ENCODE measurements around the gene OR52E1. TPM values are rescaled to one million over a fixed set of nuclear protein-coding genes. Genes with fewer than 3 reads are reported as not detected.

Gene OR52E1
- total and polyA plus RNA-seq, 9 of the 15 experiments (the other 6 are each of a cell fraction or from before 2014, with no cell fraction given), result not detected

DNA sequence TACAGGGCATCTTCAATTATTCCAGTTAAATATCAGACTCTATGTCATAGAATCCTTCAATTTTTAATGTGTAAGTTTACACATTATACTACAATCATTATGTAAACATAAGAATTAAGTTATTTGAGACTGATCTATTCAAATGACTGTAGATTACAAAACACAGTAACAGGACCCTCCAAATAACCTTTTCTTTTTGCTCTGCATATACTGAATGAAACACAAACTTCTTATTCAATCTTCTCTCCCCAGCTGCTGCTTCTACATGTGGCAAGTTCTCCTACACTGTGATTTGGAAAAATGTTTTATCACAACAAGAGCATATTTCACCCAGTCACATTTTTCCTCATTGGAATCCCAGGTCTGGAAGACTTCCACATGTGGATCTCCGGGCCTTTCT lies 23.1 kb upstream of the OR52E1 start, which contains the start of gene OR52J3:
OR52J3 (plus strand) TSS at position 301 of the 400 bp plus-strand sequence; CDS start at position 301, 0 bp downstream.
- Histone ChIP-seq H3K36me3 (ENCODE audit: control insufficient read depth, insufficient read depth, low read length) (no peaks in the 10 kb centered on the region), H3K9me3 (replicated peaks; ENCODE audit: control insufficient read depth, insufficient read depth, low read depth, low read length) (no peaks in the 10 kb centered on the region), H3K4me3 (no peak within 1 kb of the TSS), H3K9me1 (ENCODE audit: control insufficient read depth, insufficient read depth, low read length) (no peaks in the 10 kb centered on the region), H3K9ac (ENCODE audit: insufficient read depth in 1 of 2, low read depth in 2 of 2, low read length in 2 of 2) (no peak within 1 kb of the TSS), H3K27ac (ENCODE audit: extremely low read depth, low read depth, low read length) (no peak within 1 kb of the TSS), H3K4me1 (replicated peaks in 1 of 2; ENCODE audit: control insufficient read depth in 2 of 2, insufficient read depth in 2 of 2, low read length in 2 of 2) (no peaks in the 10 kb centered on the region), H4K20me1 (replicated peaks; ENCODE audit: control insufficient read depth, insufficient read depth, low read length) (no peaks in the 10 kb centered on the region), H2AFZ (ENCODE audit: low read depth, low read length) (no peak within 1 kb of the TSS; the same call in 1 of the 2 replicates), H3K27me3 (ENCODE audit: control insufficient read depth in 2 of 2, insufficient read depth in 2 of 2, low read length in 2 of 2) (peaks cover 0 to 4% of the 10 kb centered on the region in 2 experiments; a peak in 3 of 5 replicates), H3K79me2 (ENCODE audit: control insufficient read depth, insufficient read depth, low read length) (no peaks in the 10 kb centered on the region), H3K4me2 (ENCODE audit: insufficient read depth, low read length) (no peak within 1 kb of the TSS; the same call in 1 of the 2 replicates)
- BruUV-seq (replicated peaks), result no TSS peak
- FAIRE-seq (no peak), DNase-seq (ENCODE audit: extremely low read depth in 1 of 4, low spot score in 3 of 4) (no peak), ATAC-seq (no peak)
- 0% methylated on average over 1 of the region's 1 CpG for WGBS (ENCODE audit: insufficient coverage, low coverage, missing lambda C conversion rate)
- CTCF ChIA-PET (ENCODE audit: low intra/inter-chr PET ratio), result no interaction called here
- intact Hi-C loops (cut with micrococcal nuclease), result no loop called here
- TF ChIP-seq ZBTB7A (IDR thresholded peaks at IDR 0.05; ENCODE audit: borderline replicate concordance, control insufficient read depth, low read depth, low read length), result no peak
- TF ChIP-seq, protein P1, sequence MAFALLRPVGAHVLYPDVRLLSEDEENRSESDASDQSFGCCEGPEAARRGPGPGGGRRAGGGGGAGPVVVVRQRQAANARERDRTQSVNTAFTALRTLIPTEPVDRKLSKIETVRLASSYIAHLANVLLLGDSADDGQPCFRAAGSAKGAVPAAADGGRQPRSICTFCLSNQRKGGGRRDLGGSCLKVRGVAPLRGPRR (CRISPR knock-in tag; IDR thresholded peaks at IDR 0.05), result no peak
- no peak for TF ChIP-seq PHF8 (IDR thresholded peaks at IDR 0.05; ENCODE audit: borderline replicate concordance, low read length)
- no peak for TF ChIP-seq ZNF77 (CRISPR knock-in tag; IDR thresholded peaks at IDR 0.05)
- no peak for TF ChIP-seq LCOR (CRISPR knock-in tag; IDR thresholded peaks at IDR 0.05)
- TF ChIP-seq, protein P2, sequence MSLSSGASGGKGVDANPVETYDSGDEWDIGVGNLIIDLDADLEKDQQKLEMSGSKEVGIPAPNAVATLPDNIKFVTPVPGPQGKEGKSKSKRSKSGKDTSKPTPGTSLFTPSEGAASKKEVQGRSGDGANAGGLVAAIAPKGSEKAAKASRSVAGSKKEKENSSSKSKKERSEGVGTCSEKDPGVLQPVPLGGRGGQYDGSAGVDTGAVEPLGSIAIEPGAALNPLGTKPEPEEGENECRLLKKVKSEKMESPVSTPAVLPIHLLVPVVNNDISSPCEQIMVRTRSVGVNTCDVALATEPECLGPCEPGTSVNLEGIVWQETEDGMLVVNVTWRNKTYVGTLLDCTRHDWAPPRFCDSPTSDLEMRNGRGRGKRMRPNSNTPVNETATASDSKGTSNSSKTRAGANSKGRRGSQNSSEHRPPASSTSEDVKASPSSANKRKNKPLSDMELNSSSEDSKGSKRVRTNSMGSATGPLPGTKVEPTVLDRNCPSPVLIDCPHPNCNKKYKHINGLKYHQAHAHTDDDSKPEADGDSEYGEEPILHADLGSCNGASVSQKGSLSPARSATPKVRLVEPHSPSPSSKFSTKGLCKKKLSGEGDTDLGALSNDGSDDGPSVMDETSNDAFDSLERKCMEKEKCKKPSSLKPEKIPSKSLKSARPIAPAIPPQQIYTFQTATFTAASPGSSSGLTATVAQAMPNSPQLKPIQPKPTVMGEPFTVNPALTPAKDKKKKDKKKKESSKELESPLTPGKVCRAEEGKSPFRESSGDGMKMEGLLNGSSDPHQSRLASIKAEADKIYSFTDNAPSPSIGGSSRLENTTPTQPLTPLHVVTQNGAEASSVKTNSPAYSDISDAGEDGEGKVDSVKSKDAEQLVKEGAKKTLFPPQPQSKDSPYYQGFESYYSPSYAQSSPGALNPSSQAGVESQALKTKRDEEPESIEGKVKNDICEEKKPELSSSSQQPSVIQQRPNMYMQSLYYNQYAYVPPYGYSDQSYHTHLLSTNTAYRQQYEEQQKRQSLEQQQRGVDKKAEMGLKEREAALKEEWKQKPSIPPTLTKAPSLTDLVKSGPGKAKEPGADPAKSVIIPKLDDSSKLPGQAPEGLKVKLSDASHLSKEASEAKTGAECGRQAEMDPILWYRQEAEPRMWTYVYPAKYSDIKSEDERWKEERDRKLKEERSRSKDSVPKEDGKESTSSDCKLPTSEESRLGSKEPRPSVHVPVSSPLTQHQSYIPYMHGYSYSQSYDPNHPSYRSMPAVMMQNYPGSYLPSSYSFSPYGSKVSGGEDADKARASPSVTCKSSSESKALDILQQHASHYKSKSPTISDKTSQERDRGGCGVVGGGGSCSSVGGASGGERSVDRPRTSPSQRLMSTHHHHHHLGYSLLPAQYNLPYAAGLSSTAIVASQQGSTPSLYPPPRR (CRISPR knock-in tag; IDR thresholded peaks at IDR 0.05; ENCODE audit: borderline replicate concordance), result no peak
- no peak for TF ChIP-seq XRCC4 (IDR thresholded peaks at IDR 0.05; ENCODE audit: extremely low read depth, insufficient read depth, insufficient read length)
- TF ChIP-seq FOXP4 (CRISPR knock-in tag; IDR thresholded peaks at IDR 0.05; ENCODE audit: borderline replicate concordance), result no peak
- in situ Hi-C loops (cut with MboI), result no loop called here
- POLR2A ChIA-PET, result no interaction called here
